ENCODE results near the gene GRB7. TPM values are rescaled to one million over a fixed set of nuclear protein-coding genes. Genes with fewer than 3 reads are reported as not detected.

GRB7 gene
- total RNA-seq, 1 experiment from 2014 or later, result 2,531 TPM

DNA sequence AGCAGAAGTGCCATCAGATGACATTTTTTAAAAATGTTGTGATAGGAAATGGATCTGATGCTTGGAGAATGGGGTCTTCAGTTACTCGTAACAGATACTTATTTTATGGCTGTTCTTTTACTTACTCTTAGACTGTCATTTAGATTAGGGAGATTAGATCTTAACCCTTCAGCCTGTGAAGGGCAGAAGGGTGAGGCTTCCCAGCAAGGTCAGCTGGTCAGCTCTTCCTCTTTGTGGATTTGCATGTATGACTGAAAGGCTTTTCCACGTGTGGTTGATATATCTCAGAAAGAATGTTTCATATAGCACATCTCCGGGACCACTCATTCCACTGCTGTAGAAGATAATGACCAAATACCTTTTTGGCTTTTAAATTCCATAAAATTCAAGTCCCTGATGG, 27.4 kb downstream of the GRB7 start:
- H3K9me3 Mint-ChIP-seq (ENCODE audit: low read depth, unreplicated experiment), result peaks cover 10% of the 10 kb centered on the region
- no peak overlapping the region for H3K27ac Mint-ChIP-seq (ENCODE audit: unreplicated experiment)
- CTCF ChIA-PET, result interaction anchor here (0.9 to 161.2 kb wide), 39 partner anchors 24 to 711 kb away, joined by 3 to 42089 read pairs (median 11); partner anchors contain the start of genes ERBB2, GRB7, GSDMA and GSDMB
- no peak overlapping the region for H3K4me3 Mint-ChIP-seq (ENCODE audit: low read depth, unreplicated experiment)
- DNase-seq, result no peak
- no TSS peak for BruUV-seq (replicated peaks)
- TF ChIP-seq, protein P1, sequence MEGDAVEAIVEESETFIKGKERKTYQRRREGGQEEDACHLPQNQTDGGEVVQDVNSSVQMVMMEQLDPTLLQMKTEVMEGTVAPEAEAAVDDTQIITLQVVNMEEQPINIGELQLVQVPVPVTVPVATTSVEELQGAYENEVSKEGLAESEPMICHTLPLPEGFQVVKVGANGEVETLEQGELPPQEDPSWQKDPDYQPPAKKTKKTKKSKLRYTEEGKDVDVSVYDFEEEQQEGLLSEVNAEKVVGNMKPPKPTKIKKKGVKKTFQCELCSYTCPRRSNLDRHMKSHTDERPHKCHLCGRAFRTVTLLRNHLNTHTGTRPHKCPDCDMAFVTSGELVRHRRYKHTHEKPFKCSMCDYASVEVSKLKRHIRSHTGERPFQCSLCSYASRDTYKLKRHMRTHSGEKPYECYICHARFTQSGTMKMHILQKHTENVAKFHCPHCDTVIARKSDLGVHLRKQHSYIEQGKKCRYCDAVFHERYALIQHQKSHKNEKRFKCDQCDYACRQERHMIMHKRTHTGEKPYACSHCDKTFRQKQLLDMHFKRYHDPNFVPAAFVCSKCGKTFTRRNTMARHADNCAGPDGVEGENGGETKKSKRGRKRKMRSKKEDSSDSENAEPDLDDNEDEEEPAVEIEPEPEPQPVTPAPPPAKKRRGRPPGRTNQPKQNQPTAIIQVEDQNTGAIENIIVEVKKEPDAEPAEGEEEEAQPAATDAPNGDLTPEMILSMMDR (IDR thresholded peaks at IDR 0.05; ENCODE audit: unreplicated experiment), result no peak
- intact Hi-C loops (cut with micrococcal nuclease; ENCODE audit: unreplicated experiment), result loop anchor here (10.0 kb wide), 1 partner anchor 520 kb away; the partner anchor contains the start of gene CDC6
- peaks cover 30% of the 10 kb centered on the region for H3K4me1 Mint-ChIP-seq (ENCODE audit: low read depth, unreplicated experiment)
- peaks cover 10% of the 10 kb centered on the region for H3K36me3 Mint-ChIP-seq (ENCODE audit: insufficient read depth, unreplicated experiment)
- H3K27me3 Mint-ChIP-seq (ENCODE audit: unreplicated experiment), result peaks cover 13% of the 10 kb centered on the region

DNA sequence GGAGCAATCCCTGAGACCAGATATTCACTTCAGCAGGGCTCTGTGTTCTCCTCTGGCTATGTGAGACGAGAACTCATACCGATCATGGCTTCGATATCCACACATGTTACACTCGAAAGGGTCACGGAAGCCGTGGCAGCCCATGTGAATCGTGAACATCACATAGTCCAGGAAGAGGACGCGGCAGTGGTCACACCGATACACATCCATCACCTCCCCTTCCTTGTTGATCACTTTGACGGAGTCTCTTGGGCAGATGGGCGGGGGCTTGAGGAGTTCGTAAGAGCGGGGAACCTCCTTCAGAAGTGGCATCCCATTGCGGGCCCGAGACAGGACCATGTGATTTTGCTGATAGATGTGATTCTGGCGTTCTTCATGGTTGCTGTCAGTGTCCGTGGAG, 28.0 kb downstream of the GRB7 start:
- Mint-ChIP-seq H3K36me3 (ENCODE audit: insufficient read depth, unreplicated experiment) (peaks cover 12% of the 10 kb centered on the region), H3K4me1 (ENCODE audit: low read depth, unreplicated experiment) (peaks cover 36% of the 10 kb centered on the region), H3K27me3 (ENCODE audit: unreplicated experiment) (peaks cover 13% of the 10 kb centered on the region), H3K27ac (ENCODE audit: unreplicated experiment) (no peak overlapping the region), H3K9me3 (ENCODE audit: low read depth, unreplicated experiment) (peaks cover 10% of the 10 kb centered on the region), H3K4me3 (ENCODE audit: low read depth, unreplicated experiment) (no peak overlapping the region)
- DNase-seq, result no peak
- TF ChIP-seq, protein P1 (IDR thresholded peaks at IDR 0.05; ENCODE audit: unreplicated experiment), result no peak
- no TSS peak for BruUV-seq (replicated peaks)
- CTCF ChIA-PET, result interaction anchor here (1.0 to 161.2 kb wide), 22 partner anchors 28 to 193 kb away, joined by 3 to 42089 read pairs (median 31); partner anchors contain the start of genes ERBB2, GRB7, GSDMA and IKZF3
- intact Hi-C loops (cut with micrococcal nuclease; ENCODE audit: unreplicated experiment), result loop anchor here (10.0 kb wide), 1 partner anchor 519 kb away; the partner anchor contains the start of gene CDC6

DNA sequence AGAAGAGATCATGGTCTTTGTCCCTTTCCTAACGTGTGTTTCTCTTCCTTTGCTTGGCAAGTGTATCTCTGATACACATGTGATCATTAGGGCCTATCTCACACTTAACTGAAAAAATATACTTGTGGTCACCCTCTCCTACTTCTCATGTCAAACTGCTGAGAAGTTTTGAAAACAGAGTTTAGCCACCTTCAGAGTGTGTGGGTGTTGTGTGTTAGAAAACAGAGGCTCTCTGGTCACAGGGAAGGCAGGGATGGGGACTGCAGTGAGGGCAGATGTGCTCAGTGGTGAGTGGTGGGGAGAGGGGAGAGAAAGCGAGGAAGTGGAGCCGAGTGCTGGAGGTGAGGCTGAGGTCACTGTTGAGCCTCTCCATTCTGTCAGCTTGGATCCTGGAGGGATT, 29.4 kb downstream of the GRB7 start:
- Mint-ChIP-seq H3K4me3 (ENCODE audit: low read depth, unreplicated experiment) (no peak overlapping the region), H3K9me3 (ENCODE audit: low read depth, unreplicated experiment) (peaks cover 10% of the 10 kb centered on the region), H3K27ac (ENCODE audit: unreplicated experiment) (peak overlapping the region; percentile 0), H3K4me1 (ENCODE audit: low read depth, unreplicated experiment) (peaks cover 50% of the 10 kb centered on the region), H3K27me3 (ENCODE audit: unreplicated experiment) (peaks cover 13% of the 10 kb centered on the region), H3K36me3 (ENCODE audit: insufficient read depth, unreplicated experiment) (peaks cover 12% of the 10 kb centered on the region)
- CTCF ChIA-PET, result interaction anchor here (0.7 to 161.2 kb wide), 23 partner anchors 26 to 215 kb away, joined by 3 to 42089 read pairs (median 10); partner anchors contain the start of genes ERBB2, GRB7, GSDMA and GSDMB
- TF ChIP-seq, protein P1 (IDR thresholded peaks at IDR 0.05; ENCODE audit: unreplicated experiment), result no peak
- BruUV-seq (replicated peaks), result no TSS peak
- intact Hi-C loops (cut with micrococcal nuclease; ENCODE audit: unreplicated experiment), result loop anchor here (10.0 kb wide), 1 partner anchor 518 kb away; the partner anchor contains the start of gene CDC6
- DNase-seq, result no peak

DNA sequence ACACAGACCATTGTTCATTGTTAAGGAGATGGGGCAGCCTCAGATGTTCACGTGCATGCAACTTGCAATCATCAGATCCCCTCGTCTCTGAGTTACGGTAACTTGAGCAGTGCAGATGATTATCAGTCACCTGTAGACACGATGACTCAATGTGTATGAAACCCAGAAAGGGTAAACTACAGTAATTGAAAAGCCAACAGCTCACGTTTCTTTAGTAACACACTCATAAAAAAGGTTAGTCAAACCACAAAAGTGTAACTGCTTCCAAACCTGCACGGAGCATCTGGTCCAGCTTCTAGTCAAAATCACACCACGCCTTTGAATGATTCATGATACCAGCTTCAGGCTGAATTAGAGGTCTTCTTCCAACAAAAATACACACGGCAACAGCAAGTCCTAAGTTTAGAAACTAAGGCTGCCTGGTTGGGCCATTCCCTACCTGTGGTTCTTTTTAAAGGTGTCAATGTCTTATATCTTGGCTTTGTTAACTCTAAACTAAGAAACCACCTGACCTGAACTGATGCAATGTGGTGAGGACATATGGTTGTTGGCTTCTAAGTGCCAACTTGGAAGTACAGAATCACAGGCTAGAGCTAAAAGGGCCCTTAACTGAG, 32.3 kb downstream of the GRB7 start:
- Mint-ChIP-seq H3K4me3 (ENCODE audit: low read depth, unreplicated experiment) (peak overlapping the region; percentile 10), H3K36me3 (ENCODE audit: insufficient read depth, unreplicated experiment) (peaks cover 12% of the 10 kb centered on the region), H3K4me1 (ENCODE audit: low read depth, unreplicated experiment) (peaks cover 72% of the 10 kb centered on the region), H3K27me3 (ENCODE audit: unreplicated experiment) (peaks cover 13% of the 10 kb centered on the region), H3K9me3 (ENCODE audit: low read depth, unreplicated experiment) (peaks cover 6% of the 10 kb centered on the region), H3K27ac (ENCODE audit: unreplicated experiment) (peak overlapping the region; percentile 60)
- peak; percentile 100 for DNase-seq
- intact Hi-C loops (cut with micrococcal nuclease; ENCODE audit: unreplicated experiment), result loop anchor here (1.0 to 10.0 kb wide), 15 partner anchors 12 to 1075 kb away; partner anchors contain the start of genes CDC6, ERBB2, IKZF3 and PSMD3
- TF ChIP-seq, protein P1 (IDR thresholded peaks at IDR 0.05; ENCODE audit: unreplicated experiment), result no peak
- TSS peak; percentile 68 for BruUV-seq (replicated peaks)
- CTCF ChIA-PET, result interaction anchor here (0.5 to 161.2 kb wide), 102 partner anchors 19 to 1213 kb away, joined by 3 to 42089 read pairs (median 8); partner anchors contain the start of genes ERBB2, GRB7, GSDMB and IKZF3
